Neuronal stem cell (in vitro differentiated cells): ENCODE data around the gene CLTC.

ENCODE experiments used
- DNase-seq: peaks from one replicate; pipeline ENCODE4 v3.0.0-alpha.2; 2013; ENCODE audit warnings: low spot score
- H2AFZ ChIP-seq: one replicate; pipeline ENCODE4 v1.6.1; 2013; ENCODE audit warnings: mild to moderate bottlenecking, low read length, inconsistent platforms
- H2AK5ac ChIP-seq: 2 replicates; pipeline ENCODE4 v1.6.1; 2013; ENCODE audit warnings: low read depth, mild to moderate bottlenecking, inconsistent platforms, low read length, moderate library complexity, mixed read lengths
- H2BK120ac ChIP-seq: 2 replicates; pipeline ENCODE4 v1.6.1; 2013; ENCODE audit warnings: low read depth, mild to moderate bottlenecking, inconsistent platforms, low read length, moderate library complexity, mixed read lengths
- H2BK12ac ChIP-seq: one replicate; pipeline ENCODE4 v1.6.1; 2013; ENCODE audit warnings: low read length, inconsistent platforms
- H2BK15ac ChIP-seq: 2 replicates; pipeline ENCODE4 v1.6.1; 2013; ENCODE audit warnings: mild to moderate bottlenecking, low read length, inconsistent platforms, mixed read lengths
- H2BK5ac ChIP-seq: one replicate; pipeline ENCODE4 v1.6.1; 2013; ENCODE audit warnings: inconsistent platforms, mild to moderate bottlenecking, low read length, moderate library complexity
- H3K14ac ChIP-seq: one replicate; pipeline ENCODE4 v1.6.1; 2013; ENCODE audit warnings: low read length, inconsistent platforms
- H3K18ac ChIP-seq: 2 replicates; pipeline ENCODE4 v1.6.1; 2013; ENCODE audit warnings: low read length, inconsistent platforms
- H3K23ac ChIP-seq: 2 replicates; pipeline ENCODE4 v1.6.1; 2013; ENCODE audit warnings: low read depth, mild to moderate bottlenecking, mixed read lengths, low read length, inconsistent platforms; ENCODE audit not compliant: poor library complexity
- H3K27ac ChIP-seq: replicated peaks from 3 replicates; pipeline ENCODE4 v1.5.1; 2013; ENCODE audit warnings: low read length, inconsistent platforms
- H3K27me3 ChIP-seq, 3 experiments: 2 replicates each; pipeline ENCODE4 v1.6.1; 2013; ENCODE audit warnings: low read length in 3 of 3, mild to moderate bottlenecking in 2 of 3, inconsistent platforms in 1 of 3, low read depth in 1 of 3, mixed read lengths in 1 of 3, moderate library complexity in 1 of 3; ENCODE audit not compliant: control insufficient read depth in 3 of 3, insufficient read depth in 3 of 3
- H3K36me3 ChIP-seq, 2 donors: replicated peaks in 1 of 2; 2 replicates each; pipeline ENCODE4 v1.6.1; 2013; ENCODE audit warnings: low read length in 2 of 2; ENCODE audit not compliant: control insufficient read depth in 2 of 2, insufficient read depth in 2 of 2
- H3K4ac ChIP-seq: 2 replicates; pipeline ENCODE4 v1.6.1; 2013; ENCODE audit warnings: inconsistent platforms, mild to moderate bottlenecking, low read length, moderate library complexity
- H3K4me1 ChIP-seq, 2 donors: 1 replicate in 1 of 2; 2 replicates in 1 of 2; pipeline ENCODE4 v1.6.1; 2013; ENCODE audit warnings: low read length in 2 of 2, low read depth in 1 of 2; ENCODE audit not compliant: control insufficient read depth in 2 of 2, insufficient read depth in 1 of 2
- H3K4me2 ChIP-seq: one replicate; pipeline ENCODE4 v1.6.1; 2013; ENCODE audit warnings: mild to moderate bottlenecking, low read length, inconsistent platforms; ENCODE audit not compliant: insufficient read depth, poor library complexity, severe bottlenecking
- H3K4me3 ChIP-seq, 2 donors: 2 replicates each; pipeline ENCODE4 v1.5.1; 2013; ENCODE audit warnings: low read length in 2 of 2, mild to moderate bottlenecking in 2 of 2, inconsistent platforms in 1 of 2, moderate library complexity in 1 of 2
- H3K79me1 ChIP-seq: one replicate; pipeline ENCODE4 v1.6.1; 2013; ENCODE audit warnings: low read depth, mild to moderate bottlenecking, inconsistent platforms, low read length, moderate library complexity
- H3K9ac ChIP-seq: one replicate; pipeline ENCODE4 v1.6.1; 2013; ENCODE audit warnings: mild to moderate bottlenecking, low read depth, low read length, inconsistent platforms; ENCODE audit not compliant: poor library complexity
- H3K9me3 ChIP-seq, 2 donors: replicated peaks in 1 of 2; 2 replicates each; pipeline versions ENCODE3 to v1.6.1; 2013; ENCODE audit warnings: low read length in 2 of 2, mild to moderate bottlenecking in 2 of 2, inconsistent platforms in 1 of 2, low read depth in 1 of 2, mixed read lengths in 1 of 2, moderate library complexity in 1 of 2; ENCODE audit not compliant: control insufficient read depth in 2 of 2, insufficient read depth in 1 of 2
- H4K8ac ChIP-seq: one replicate; pipeline ENCODE4 v1.6.1; 2013; ENCODE audit warnings: low read depth, mild to moderate bottlenecking, inconsistent platforms, low read length, moderate library complexity
- H4K91ac ChIP-seq: one replicate; pipeline ENCODE4 v1.6.1; 2013; ENCODE audit warnings: low read length, low read depth, mild to moderate bottlenecking, inconsistent platforms; ENCODE audit not compliant: poor library complexity
- WGBS, 2 donors: extraction: QIAGEN DNeasy Blood & Tissue Kit; methylation state at CpG; one replicate each; pipeline ENCODE4 v1.1.7; 2013; ENCODE audit warnings: missing lambda C conversion rate in 2 of 2, mixed read lengths in 1 of 2; ENCODE audit not compliant: insufficient read length in 2 of 2, insufficient replicate concordance in 1 of 2; ENCODE audit errors: extremely low coverage in 2 of 2; 5-methylcytosine and 5-hydroxymethylcytosine counted together

Gene CLTC

DNA sequence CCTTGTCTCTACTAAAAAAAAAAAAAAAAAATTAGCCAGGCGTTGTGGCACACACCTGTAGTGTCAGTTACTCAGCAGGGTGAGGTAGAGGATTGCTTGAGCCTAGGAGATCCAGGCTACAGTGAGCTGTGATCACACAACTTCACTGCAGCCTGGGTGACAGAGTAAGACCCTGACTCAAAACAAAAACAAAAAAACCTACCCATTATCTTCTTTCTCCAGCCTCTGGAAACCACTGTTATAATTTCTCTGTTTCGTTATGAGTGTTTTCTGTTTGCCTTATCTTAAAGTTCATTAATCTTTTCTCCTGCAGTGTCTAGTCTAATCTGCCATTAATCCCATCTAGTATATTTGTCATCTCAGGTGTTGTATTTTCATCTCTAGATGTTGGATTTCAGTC lies 18.6 kb upstream of the CLTC start:
- no peak overlapping the region for H3K4me3 ChIP-seq
- no peak overlapping the region for H2BK12ac ChIP-seq
- H2BK15ac ChIP-seq = no peak overlapping the region
- no peak overlapping the region for H2AK5ac ChIP-seq
- H3K23ac ChIP-seq = no peak overlapping the region
- H3K4me1 ChIP-seq = no peaks in the 10 kb centered on the region
- H3K14ac ChIP-seq = no peak overlapping the region
- WGBS, 2 donors = no CpG with 5 or more reads among the region's 2 CpGs
- no peak overlapping the region for H3K27ac ChIP-seq
- H4K8ac ChIP-seq = no peak overlapping the region
- H2BK5ac ChIP-seq = no peak overlapping the region
- H3K9ac ChIP-seq = no peak overlapping the region
- H4K91ac ChIP-seq = no peak overlapping the region
- H3K9me3 ChIP-seq = no peaks in the 10 kb centered on the region
- no peaks in the 10 kb centered on the region for H3K27me3 ChIP-seq
- H3K4me2 ChIP-seq = no peak overlapping the region
- no peak overlapping the region for H2AFZ ChIP-seq
- no peak overlapping the region for H3K4ac ChIP-seq
- peaks cover 8 to 63% of the 10 kb centered on the region in 2 donors for H3K36me3 ChIP-seq
- H2BK120ac ChIP-seq = no peak overlapping the region
- DNase-seq = no peak
- no peaks in the 10 kb centered on the region for H3K79me1 ChIP-seq
- no peak overlapping the region for H3K18ac ChIP-seq

DNA sequence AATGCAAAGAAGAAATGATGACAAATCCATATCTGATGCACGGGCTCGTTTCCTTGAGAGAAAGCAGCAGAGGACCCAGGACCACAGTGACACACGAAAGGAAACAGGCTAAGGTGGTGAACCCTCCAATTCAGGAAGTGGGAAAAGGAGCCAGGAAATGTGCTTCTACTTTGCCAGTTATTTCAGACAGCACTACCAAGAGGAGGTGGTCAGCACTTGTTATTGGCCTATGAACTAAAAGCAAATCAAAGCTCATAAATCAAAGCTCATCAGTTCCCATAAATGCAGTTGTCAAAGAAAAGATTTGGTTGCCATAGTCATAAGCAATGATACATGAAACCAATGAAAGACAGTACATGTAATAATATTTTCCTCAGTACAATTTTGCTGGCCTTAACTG lies 12.6 kb upstream of the CLTC start:
- Histone ChIP-seq H3K4me2 (no peak overlapping the region), H2BK12ac (no peak overlapping the region), H2AFZ (no peak overlapping the region), H3K4me1 (no peaks in the 10 kb centered on the region), H3K9me3 (peaks cover 0 to 4% of the 10 kb centered on the region in 2 donors), H2BK120ac (no peak overlapping the region), H3K36me3 (peaks cover 11 to 94% of the 10 kb centered on the region in 2 donors), H4K91ac (no peak overlapping the region), H3K79me1 (no peaks in the 10 kb centered on the region), H3K23ac (no peak overlapping the region), H3K18ac (no peak overlapping the region), H2AK5ac (no peak overlapping the region), H3K27me3 (no peaks in the 10 kb centered on the region), H3K27ac (no peak overlapping the region), H3K4me3 (no peak overlapping the region), H3K4ac (no peak overlapping the region), H2BK15ac (no peak overlapping the region), H2BK5ac (no peak overlapping the region), H4K8ac (no peak overlapping the region), H3K14ac (no peak overlapping the region), H3K9ac (no peak overlapping the region)
- WGBS, 2 donors = no CpG with 5 or more reads among the region's 3 CpGs
- DNase-seq = no peak

DNA sequence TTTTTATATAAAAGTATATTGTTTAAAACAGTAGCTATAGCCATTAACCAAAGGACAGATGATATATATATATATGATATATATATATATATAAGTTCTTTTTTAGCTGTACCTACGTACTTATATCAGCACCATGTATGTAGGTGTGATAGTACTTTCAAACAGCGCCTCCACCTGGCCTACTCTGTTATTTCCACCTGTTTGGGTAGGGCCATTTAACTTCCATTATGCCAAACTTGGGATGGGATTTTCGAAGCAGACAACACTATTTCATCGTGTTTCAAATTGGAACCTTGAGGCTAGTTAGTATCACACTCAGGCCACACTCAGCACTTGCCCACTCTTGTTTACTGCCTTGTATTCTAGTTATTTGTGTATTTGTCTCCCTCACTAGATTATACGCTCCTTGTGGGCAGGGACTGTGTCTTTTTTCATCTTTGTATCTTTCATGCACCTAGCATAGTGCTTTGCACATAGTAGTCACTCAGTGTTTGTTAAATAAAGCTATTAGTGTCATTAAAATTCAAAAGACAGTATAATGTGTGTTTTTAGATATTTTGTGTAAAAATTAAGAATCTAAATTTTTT lies 11.8 kb upstream of the CLTC start:
- no peak overlapping the region for H2BK12ac ChIP-seq
- WGBS, 2 donors = no CpG with 5 or more reads among the region's 5 CpGs
- no peak overlapping the region for H2AK5ac ChIP-seq
- H3K27ac ChIP-seq = no peak overlapping the region
- no peak overlapping the region for H2AFZ ChIP-seq
- H3K9me3 ChIP-seq = peaks cover 0 to 4% of the 10 kb centered on the region in 2 donors
- no peak overlapping the region for H3K4me3 ChIP-seq
- H3K18ac ChIP-seq = no peak overlapping the region
- no peaks in the 10 kb centered on the region for H3K4me1 ChIP-seq
- H2BK120ac ChIP-seq = no peak overlapping the region
- H3K23ac ChIP-seq = no peak overlapping the region
- H3K14ac ChIP-seq = no peak overlapping the region
- peaks cover 8 to 86% of the 10 kb centered on the region in 2 donors for H3K36me3 ChIP-seq
- no peak overlapping the region for H3K4ac ChIP-seq
- DNase-seq = no peak
- H3K4me2 ChIP-seq = no peak overlapping the region
- no peaks in the 10 kb centered on the region for H3K79me1 ChIP-seq
- no peak overlapping the region for H4K91ac ChIP-seq
- H4K8ac ChIP-seq = no peak overlapping the region
- no peak overlapping the region for H3K9ac ChIP-seq
- H2BK5ac ChIP-seq = no peak overlapping the region
- no peaks in the 10 kb centered on the region for H3K27me3 ChIP-seq
- H2BK15ac ChIP-seq = no peak overlapping the region

DNA sequence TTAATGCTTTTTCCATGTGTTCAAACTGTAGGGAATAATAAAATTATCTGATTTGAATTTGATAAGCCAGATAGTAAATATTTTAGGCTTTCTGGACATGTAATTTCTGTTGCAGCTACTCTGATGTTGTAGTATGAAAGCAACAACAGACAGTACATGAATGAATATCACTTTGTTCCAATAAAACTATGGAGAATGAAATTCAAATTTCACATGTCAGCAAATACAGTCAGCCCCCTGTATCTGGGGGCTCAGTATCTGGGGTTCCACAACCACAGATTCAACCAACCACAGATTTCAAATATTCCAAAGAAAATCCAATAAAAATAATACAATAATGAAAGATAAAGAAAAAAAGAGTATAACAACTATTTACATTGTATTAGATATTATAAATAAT lies 8.2 kb upstream of the CLTC start:
- no peak for DNase-seq
- Histone ChIP-seq H2AFZ (no peak overlapping the region), H3K4me3 (no peak overlapping the region), H3K4me1 (no peaks in the 10 kb centered on the region), H3K14ac (no peak overlapping the region), H3K27ac (no peak overlapping the region), H3K36me3 (peaks cover 6 to 56% of the 10 kb centered on the region in 2 donors), H3K9ac (no peak overlapping the region), H3K4ac (no peak overlapping the region), H4K91ac (no peak overlapping the region), H3K4me2 (no peak overlapping the region), H2BK120ac (no peak overlapping the region), H2BK12ac (no peak overlapping the region), H3K23ac (no peak overlapping the region), H3K79me1 (no peaks in the 10 kb centered on the region), H4K8ac (no peak overlapping the region), H2BK15ac (no peak overlapping the region), H3K9me3 (peaks cover 0 to 4% of the 10 kb centered on the region in 2 donors), H2AK5ac (no peak overlapping the region), H2BK5ac (no peak overlapping the region), H3K27me3 (no peaks in the 10 kb centered on the region), H3K18ac (no peak overlapping the region)
